Measurements from ENCODE around the gene PCNX2. TPM values are rescaled to one million over a fixed set of nuclear protein-coding genes. Genes with fewer than 3 reads are reported as not detected.
A peak's percentile ranks its signal among the peaks of the same experiment; 100 is the strongest.

Gene PCNX2
- total and polyA plus RNA-seq, 2 of the 8 experiments (the other 6 are each of a cell fraction or from before 2014, with no cell fraction given): 46.1 to 57.6 TPM

DNA sequence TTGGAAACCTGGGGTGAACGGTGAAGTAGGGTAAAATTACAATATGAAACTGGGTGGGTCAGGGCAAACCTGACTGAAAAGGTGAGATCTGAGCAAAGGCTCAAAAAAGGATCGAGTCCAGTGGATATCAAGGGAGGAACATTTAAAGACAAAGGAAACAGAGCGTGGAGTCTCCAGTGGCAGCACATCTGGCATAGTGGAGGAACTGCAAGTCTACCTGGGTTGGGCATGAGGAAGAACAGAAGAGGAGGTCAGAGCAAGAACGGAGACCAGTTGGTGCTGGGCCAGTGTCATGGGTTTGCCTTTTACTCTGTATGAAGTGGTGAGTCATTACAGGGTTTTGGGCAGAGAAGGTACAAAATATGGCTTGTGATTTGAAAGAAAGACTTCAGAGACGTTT, 181.4 kb downstream of the PCNX2 start:
- Histone ChIP-seq H2BK120ac (replicated peaks; ENCODE audit: low read depth, low read length) (peak overlapping the region; percentile 85), H3K4me3 (ENCODE audit: extremely low read depth in 1 of 4, insufficient read depth in 2 of 4, low read depth in 3 of 4, low read length in 4 of 4) (no peak overlapping the region), H3K36me3 (ENCODE audit: control insufficient read depth in 2 of 4, insufficient read depth in 4 of 4, low read length in 3 of 4) (peaks cover 0 to 10% (median 2%) of the 10 kb centered on the region in 4 experiments; a peak in 4 of 8 replicates), H3K56ac (replicated peaks; ENCODE audit: insufficient read length, low read depth, low read length) (no peak overlapping the region), H3K27me3 (replicated peaks in 1 of 4; ENCODE audit: control insufficient read depth in 3 of 4, extremely low read depth in 1 of 4, insufficient read depth in 3 of 4, low read length in 3 of 4) (no peaks in the 10 kb centered on the region), H3K14ac (ENCODE audit: insufficient read length) (no peak overlapping the region), H3K9me3 (ENCODE audit: insufficient read depth in 2 of 2, low read depth in 1 of 2, low read length in 1 of 2) (no peaks in the 10 kb centered on the region), H3K79me1 (ENCODE audit: low read depth, low read length) (no peaks in the 10 kb centered on the region), H2BK12ac (ENCODE audit: low read depth, low read length) (peak overlapping the region; percentile 98), H3K9ac (replicated peaks in 1 of 4; ENCODE audit: extremely low read depth in 1 of 4, low read depth in 3 of 4, low read length in 3 of 4) (no peak overlapping the region), H4K5ac (ENCODE audit: insufficient read length, low read depth, low read length) (no peak overlapping the region), H3K4ac (replicated peaks; ENCODE audit: insufficient read length, low read depth, low read length) (peak overlapping the region; percentile 79), H2BK5ac (ENCODE audit: low read depth, low read length) (peak overlapping the region; percentile 98), H3K79me2 (ENCODE audit: control insufficient read depth in 1 of 2, insufficient read depth in 2 of 2, low read length in 2 of 2) (0 out of 4 replicates have a peak, but pooled peaks cover 0 to 2% of the 10 kb centered on the region in 2 experiments), H2AK5ac (ENCODE audit: low read depth, low read length) (peak overlapping the region; percentile 91; the same call in 1 of the 2 replicates), H3K18ac (ENCODE audit: extremely low read depth, low read length) (peak overlapping the region; percentile 85), H4K8ac (ENCODE audit: extremely low read depth, insufficient read depth, low read length) (no peak overlapping the region), H4K91ac (replicated peaks; ENCODE audit: insufficient read length, low read length) (peak overlapping the region; percentile 67), H2BK15ac (ENCODE audit: low read length) (no peak overlapping the region; the same call in 1 of the 2 replicates), H2BK20ac (ENCODE audit: low read length) (peak overlapping the region; percentile 90; the same call in 1 of the 2 replicates), H4K20me1 (replicated peaks in 1 of 2; ENCODE audit: control insufficient read depth in 1 of 2, insufficient read depth in 2 of 2, low read length in 2 of 2) (no peaks in the 10 kb centered on the region), H3K23me2 (ENCODE audit: low read depth, low read length) (0 out of 2 replicates have a peak, but pooled peaks cover 4% of the 10 kb centered on the region), H3K4me1 (replicated peaks in 1 of 4; ENCODE audit: control insufficient read depth in 3 of 4, insufficient read depth in 4 of 4, low read length in 3 of 4) (peaks cover 8 to 28% (median 17%) of the 10 kb centered on the region in 4 experiments; a peak in 6 of 7 replicates), H3K23ac (ENCODE audit: insufficient read length) (no peak overlapping the region), H2AFZ (ENCODE audit: low read length) (no peak overlapping the region), H3K27ac (ENCODE audit: low read depth, low read length) (peak overlapping the region; percentile 94), H3K4me2 (ENCODE audit: insufficient read depth in 1 of 2, low read depth in 2 of 2, low read length in 2 of 2) (peak overlapping the region; percentile 59 to 73; a peak in 2 of 4 replicates)
- DNase-seq (ENCODE audit: low read depth in 1 of 2, low spot score in 2 of 2): no peak
- FAIRE-seq: peak; percentile 58
- ChIA-PET POLR2A (ENCODE audit: partially characterized antibody) (interaction anchor here (0.8 to 2.2 kb wide), 5 partner anchors 8 to 182 kb away, joined by 3 to 11 read pairs (median 3); no protein-coding TSS in a partner anchor), CTCF (ENCODE audit: partially characterized antibody) (no interaction called here)
- TF ChIP-seq ASH2L (IDR thresholded peaks at IDR 0.05; ENCODE audit: low read length) (no peak), POLR2AphosphoS5 (IDR thresholded peaks at IDR 0.05; ENCODE audit: low read depth, low read length) (0 out of 2 replicates have a peak, but pooled peaks have one; percentile 22), RXRA (IDR thresholded peaks at IDR 0.05; ENCODE audit: insufficient read depth, low read depth, low read length) (no peak), BRCA1 (IDR thresholded peaks at IDR 0.05; ENCODE audit: low read depth, low read length) (no peak)
- TF ChIP-seq, protein P1, sequence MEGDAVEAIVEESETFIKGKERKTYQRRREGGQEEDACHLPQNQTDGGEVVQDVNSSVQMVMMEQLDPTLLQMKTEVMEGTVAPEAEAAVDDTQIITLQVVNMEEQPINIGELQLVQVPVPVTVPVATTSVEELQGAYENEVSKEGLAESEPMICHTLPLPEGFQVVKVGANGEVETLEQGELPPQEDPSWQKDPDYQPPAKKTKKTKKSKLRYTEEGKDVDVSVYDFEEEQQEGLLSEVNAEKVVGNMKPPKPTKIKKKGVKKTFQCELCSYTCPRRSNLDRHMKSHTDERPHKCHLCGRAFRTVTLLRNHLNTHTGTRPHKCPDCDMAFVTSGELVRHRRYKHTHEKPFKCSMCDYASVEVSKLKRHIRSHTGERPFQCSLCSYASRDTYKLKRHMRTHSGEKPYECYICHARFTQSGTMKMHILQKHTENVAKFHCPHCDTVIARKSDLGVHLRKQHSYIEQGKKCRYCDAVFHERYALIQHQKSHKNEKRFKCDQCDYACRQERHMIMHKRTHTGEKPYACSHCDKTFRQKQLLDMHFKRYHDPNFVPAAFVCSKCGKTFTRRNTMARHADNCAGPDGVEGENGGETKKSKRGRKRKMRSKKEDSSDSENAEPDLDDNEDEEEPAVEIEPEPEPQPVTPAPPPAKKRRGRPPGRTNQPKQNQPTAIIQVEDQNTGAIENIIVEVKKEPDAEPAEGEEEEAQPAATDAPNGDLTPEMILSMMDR (IDR thresholded peaks at IDR 0.05; ENCODE audit: control extremely low read depth in 1 of 3, insufficient read depth in 1 of 3, low read depth in 1 of 3, low read length in 3 of 3): no peak
- 80% methylated on average over 5 of the region's 5 CpGs; no CpG with 5 or more reads in 1 of the 2 experiments for WGBS, 2 experiments (ENCODE audit: extremely low coverage in 1 of 2, insufficient coverage in 1 of 2, insufficient read length in 1 of 2, insufficient replicate concordance in 2 of 2, low coverage in 1 of 2, low lambda C conversion rate in 2 of 2, missing lambda C conversion rate in 1 of 2)
